ENCODE results near the gene ANKRD13B.

DNA sequence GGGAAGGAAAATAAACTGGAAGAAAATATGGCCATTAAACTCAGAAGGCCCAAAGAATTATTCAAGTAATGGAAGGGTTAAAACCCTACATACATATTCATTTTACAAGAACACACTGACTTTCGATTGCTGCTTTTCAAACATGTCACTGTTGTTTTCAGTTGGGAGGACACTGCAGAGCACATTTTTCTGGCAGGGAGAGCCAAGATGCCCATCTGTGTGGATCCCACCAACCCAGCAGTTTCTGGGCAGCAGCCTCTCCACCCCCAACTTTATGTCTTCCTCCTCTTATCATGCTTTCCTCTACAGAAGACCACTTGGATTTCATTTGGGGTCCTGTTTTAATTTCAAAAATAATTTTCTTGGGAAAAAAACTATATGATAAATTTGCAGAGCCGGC is 36.9 kb downstream of the ANKRD13B start:
- no peak for TF ChIP-seq MAFK (IDR thresholded peaks at IDR 0.05; ENCODE audit: partially characterized antibody)
- TF ChIP-seq ESRRA (IDR thresholded peaks at IDR 0.05; ENCODE audit: borderline replicate concordance, low read length) = no peak
- no peak for TF ChIP-seq CTCF (IDR thresholded peaks at IDR 0.05)
- TF ChIP-seq HMGXB4 (CRISPR knock-in tag; IDR thresholded peaks at IDR 0.05; ENCODE audit: borderline replicate concordance) = no peak
- TF ChIP-seq HDAC2 (IDR thresholded peaks at IDR 0.05) = no peak
- no peak for TF ChIP-seq RNF2 (IDR thresholded peaks at IDR 0.05; ENCODE audit: borderline replicate concordance, low read depth)
- no peak for TF ChIP-seq EP300 (IDR thresholded peaks at IDR 0.05)
- TF ChIP-seq MAZ (IDR thresholded peaks at IDR 0.05; ENCODE audit: borderline replicate concordance, low read depth, low read length) = no peak
- no peak for TF ChIP-seq JUNB (IDR thresholded peaks at IDR 0.05)
- TF ChIP-seq SMC3 (IDR thresholded peaks at IDR 0.05) = no peak
- TF ChIP-seq, protein P1, sequence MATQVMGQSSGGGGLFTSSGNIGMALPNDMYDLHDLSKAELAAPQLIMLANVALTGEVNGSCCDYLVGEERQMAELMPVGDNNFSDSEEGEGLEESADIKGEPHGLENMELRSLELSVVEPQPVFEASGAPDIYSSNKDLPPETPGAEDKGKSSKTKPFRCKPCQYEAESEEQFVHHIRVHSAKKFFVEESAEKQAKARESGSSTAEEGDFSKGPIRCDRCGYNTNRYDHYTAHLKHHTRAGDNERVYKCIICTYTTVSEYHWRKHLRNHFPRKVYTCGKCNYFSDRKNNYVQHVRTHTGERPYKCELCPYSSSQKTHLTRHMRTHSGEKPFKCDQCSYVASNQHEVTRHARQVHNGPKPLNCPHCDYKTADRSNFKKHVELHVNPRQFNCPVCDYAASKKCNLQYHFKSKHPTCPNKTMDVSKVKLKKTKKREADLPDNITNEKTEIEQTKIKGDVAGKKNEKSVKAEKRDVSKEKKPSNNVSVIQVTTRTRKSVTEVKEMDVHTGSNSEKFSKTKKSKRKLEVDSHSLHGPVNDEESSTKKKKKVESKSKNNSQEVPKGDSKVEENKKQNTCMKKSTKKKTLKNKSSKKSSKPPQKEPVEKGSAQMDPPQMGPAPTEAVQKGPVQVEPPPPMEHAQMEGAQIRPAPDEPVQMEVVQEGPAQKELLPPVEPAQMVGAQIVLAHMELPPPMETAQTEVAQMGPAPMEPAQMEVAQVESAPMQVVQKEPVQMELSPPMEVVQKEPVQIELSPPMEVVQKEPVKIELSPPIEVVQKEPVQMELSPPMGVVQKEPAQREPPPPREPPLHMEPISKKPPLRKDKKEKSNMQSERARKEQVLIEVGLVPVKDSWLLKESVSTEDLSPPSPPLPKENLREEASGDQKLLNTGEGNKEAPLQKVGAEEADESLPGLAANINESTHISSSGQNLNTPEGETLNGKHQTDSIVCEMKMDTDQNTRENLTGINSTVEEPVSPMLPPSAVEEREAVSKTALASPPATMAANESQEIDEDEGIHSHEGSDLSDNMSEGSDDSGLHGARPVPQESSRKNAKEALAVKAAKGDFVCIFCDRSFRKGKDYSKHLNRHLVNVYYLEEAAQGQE (IDR thresholded peaks at IDR 0.05) = no peak
- no peak for TF ChIP-seq PBX3 (IDR thresholded peaks at IDR 0.05)
- TF ChIP-seq CEBPB (IDR thresholded peaks at IDR 0.05) = no peak
